Neuronal stem cell (in vitro differentiated cells): ENCODE measurements around the gene MYL5.
A peak's percentile ranks its signal among the peaks of the same experiment; 100 is the strongest.

Experiments used
- DNase-seq: peaks from one replicate; pipeline ENCODE4 v3.0.0-alpha.2; 2013; ENCODE audit warnings: low spot score
- H2AFZ ChIP-seq: one replicate; pipeline ENCODE4 v1.6.1; 2013; ENCODE audit warnings: mild to moderate bottlenecking, low read length, inconsistent platforms
- H2AK5ac ChIP-seq: 2 replicates; pipeline ENCODE4 v1.6.1; 2013; ENCODE audit warnings: low read depth, mild to moderate bottlenecking, inconsistent platforms, low read length, moderate library complexity, mixed read lengths
- H2BK120ac ChIP-seq: 2 replicates; pipeline ENCODE4 v1.6.1; 2013; ENCODE audit warnings: low read depth, mild to moderate bottlenecking, inconsistent platforms, low read length, moderate library complexity, mixed read lengths
- H2BK12ac ChIP-seq: one replicate; pipeline ENCODE4 v1.6.1; 2013; ENCODE audit warnings: low read length, inconsistent platforms
- H2BK15ac ChIP-seq: 2 replicates; pipeline ENCODE4 v1.6.1; 2013; ENCODE audit warnings: mild to moderate bottlenecking, low read length, inconsistent platforms, mixed read lengths
- H2BK5ac ChIP-seq: one replicate; pipeline ENCODE4 v1.6.1; 2013; ENCODE audit warnings: inconsistent platforms, mild to moderate bottlenecking, low read length, moderate library complexity
- H3K14ac ChIP-seq: one replicate; pipeline ENCODE4 v1.6.1; 2013; ENCODE audit warnings: low read length, inconsistent platforms
- H3K18ac ChIP-seq: 2 replicates; pipeline ENCODE4 v1.6.1; 2013; ENCODE audit warnings: low read length, inconsistent platforms
- H3K23ac ChIP-seq: 2 replicates; pipeline ENCODE4 v1.6.1; 2013; ENCODE audit warnings: low read depth, mild to moderate bottlenecking, mixed read lengths, low read length, inconsistent platforms; ENCODE audit not compliant: poor library complexity
- H3K27ac ChIP-seq: replicated peaks from 3 replicates; pipeline ENCODE4 v1.5.1; 2013; ENCODE audit warnings: low read length, inconsistent platforms
- H3K27me3 ChIP-seq, 3 experiments: 2 replicates each; pipeline ENCODE4 v1.6.1; 2013; ENCODE audit warnings: low read length in 3 of 3, mild to moderate bottlenecking in 2 of 3, inconsistent platforms in 1 of 3, low read depth in 1 of 3, mixed read lengths in 1 of 3, moderate library complexity in 1 of 3; ENCODE audit not compliant: control insufficient read depth in 3 of 3, insufficient read depth in 3 of 3
- H3K36me3 ChIP-seq, 2 donors: replicated peaks in 1 of 2; 2 replicates each; pipeline ENCODE4 v1.6.1; 2013; ENCODE audit warnings: low read length in 2 of 2; ENCODE audit not compliant: control insufficient read depth in 2 of 2, insufficient read depth in 2 of 2
- H3K4ac ChIP-seq: 2 replicates; pipeline ENCODE4 v1.6.1; 2013; ENCODE audit warnings: inconsistent platforms, mild to moderate bottlenecking, low read length, moderate library complexity
- H3K4me1 ChIP-seq, 2 donors: 1 replicate in 1 of 2; 2 replicates in 1 of 2; pipeline ENCODE4 v1.6.1; 2013; ENCODE audit warnings: low read length in 2 of 2, low read depth in 1 of 2; ENCODE audit not compliant: control insufficient read depth in 2 of 2, insufficient read depth in 1 of 2
- H3K4me2 ChIP-seq: one replicate; pipeline ENCODE4 v1.6.1; 2013; ENCODE audit warnings: mild to moderate bottlenecking, low read length, inconsistent platforms; ENCODE audit not compliant: insufficient read depth, poor library complexity, severe bottlenecking
- H3K4me3 ChIP-seq, 2 donors: 2 replicates each; pipeline ENCODE4 v1.5.1; 2013; ENCODE audit warnings: low read length in 2 of 2, mild to moderate bottlenecking in 2 of 2, inconsistent platforms in 1 of 2, moderate library complexity in 1 of 2
- H3K79me1 ChIP-seq: one replicate; pipeline ENCODE4 v1.6.1; 2013; ENCODE audit warnings: low read depth, mild to moderate bottlenecking, inconsistent platforms, low read length, moderate library complexity
- H3K9ac ChIP-seq: one replicate; pipeline ENCODE4 v1.6.1; 2013; ENCODE audit warnings: mild to moderate bottlenecking, low read depth, low read length, inconsistent platforms; ENCODE audit not compliant: poor library complexity
- H3K9me3 ChIP-seq, 2 donors: replicated peaks in 1 of 2; 2 replicates each; pipeline versions ENCODE3 to v1.6.1; 2013; ENCODE audit warnings: low read length in 2 of 2, mild to moderate bottlenecking in 2 of 2, inconsistent platforms in 1 of 2, low read depth in 1 of 2, mixed read lengths in 1 of 2, moderate library complexity in 1 of 2; ENCODE audit not compliant: control insufficient read depth in 2 of 2, insufficient read depth in 1 of 2
- H4K8ac ChIP-seq: one replicate; pipeline ENCODE4 v1.6.1; 2013; ENCODE audit warnings: low read depth, mild to moderate bottlenecking, inconsistent platforms, low read length, moderate library complexity
- H4K91ac ChIP-seq: one replicate; pipeline ENCODE4 v1.6.1; 2013; ENCODE audit warnings: low read length, low read depth, mild to moderate bottlenecking, inconsistent platforms; ENCODE audit not compliant: poor library complexity
- WGBS, 2 donors: extraction: QIAGEN DNeasy Blood & Tissue Kit; methylation state at CpG; one replicate each; pipeline ENCODE4 v1.1.7; 2013; ENCODE audit warnings: missing lambda C conversion rate in 2 of 2, mixed read lengths in 1 of 2; ENCODE audit not compliant: insufficient read length in 2 of 2, insufficient replicate concordance in 1 of 2; ENCODE audit errors: extremely low coverage in 2 of 2; 5-methylcytosine and 5-hydroxymethylcytosine counted together

Gene MYL5

DNA sequence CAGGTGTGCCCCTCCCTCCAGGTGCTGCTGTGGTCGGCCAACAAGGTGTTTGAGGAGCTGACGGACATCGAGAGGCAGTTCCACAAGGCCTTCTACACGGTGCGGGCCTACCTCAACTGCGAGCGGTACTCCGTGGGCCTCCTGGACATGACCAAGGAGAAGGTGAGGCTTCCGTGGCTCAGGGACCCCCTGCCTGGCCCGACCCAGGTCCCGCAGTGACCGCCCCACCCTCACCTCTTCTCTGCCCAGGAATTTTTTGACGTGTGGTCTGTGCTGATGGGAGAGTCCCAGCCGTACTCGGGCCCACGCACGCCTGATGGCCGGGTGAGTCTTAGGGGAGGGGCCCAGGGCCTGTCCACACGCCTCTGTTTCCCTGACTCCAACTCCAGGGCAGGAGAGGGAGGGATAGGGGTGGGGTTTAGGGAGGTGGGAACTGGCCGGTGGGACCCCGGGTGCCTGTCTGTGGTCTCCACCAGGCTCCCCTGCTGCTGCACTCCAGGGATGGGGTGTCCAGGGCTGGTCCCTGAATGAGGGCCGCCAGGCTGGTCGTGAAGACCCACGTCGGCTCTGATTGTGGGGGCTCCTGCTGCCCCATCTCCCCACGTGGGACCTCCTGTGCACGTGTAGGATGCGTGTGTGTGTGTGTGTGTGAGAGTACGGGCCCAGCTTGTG lies 20.4 kb upstream of the MYL5 start:
- no peak overlapping the region for H2BK12ac ChIP-seq
- H3K4me3 ChIP-seq, result peak overlapping the region in 1 of 2 donors; percentile 63
- peak overlapping the region; percentile 55 for H2BK15ac ChIP-seq
- peaks cover 2% of the 10 kb centered on the region for H3K79me1 ChIP-seq
- H4K91ac ChIP-seq, result peak overlapping the region; percentile 97
- H3K4me2 ChIP-seq, result no peak overlapping the region
- no peaks in the 10 kb centered on the region for H3K36me3 ChIP-seq
- H4K8ac ChIP-seq, result peak overlapping the region; percentile 17
- no peaks in the 10 kb centered on the region for H3K9me3 ChIP-seq
- H2BK5ac ChIP-seq, result peak overlapping the region; percentile 53
- H3K27me3 ChIP-seq, result peaks cover 0 to 31% (median 2%) of the 10 kb centered on the region in 3 experiments
- no peak overlapping the region for H3K4ac ChIP-seq
- no peak overlapping the region for H3K27ac ChIP-seq
- peak overlapping the region; percentile 44 for H3K18ac ChIP-seq
- peak overlapping the region; percentile 89 for H3K14ac ChIP-seq
- peak overlapping the region; percentile 43 for H3K23ac ChIP-seq
- H2AFZ ChIP-seq, result no peak overlapping the region
- DNase-seq, result no peak
- no CpG with 5 or more reads among the region's 29 CpGs for WGBS, 2 donors
- no peak overlapping the region for H2BK120ac ChIP-seq
- peak overlapping the region; percentile 75 for H2AK5ac ChIP-seq
- H3K9ac ChIP-seq, result peak overlapping the region; percentile 70
- no peaks in the 10 kb centered on the region for H3K4me1 ChIP-seq

DNA sequence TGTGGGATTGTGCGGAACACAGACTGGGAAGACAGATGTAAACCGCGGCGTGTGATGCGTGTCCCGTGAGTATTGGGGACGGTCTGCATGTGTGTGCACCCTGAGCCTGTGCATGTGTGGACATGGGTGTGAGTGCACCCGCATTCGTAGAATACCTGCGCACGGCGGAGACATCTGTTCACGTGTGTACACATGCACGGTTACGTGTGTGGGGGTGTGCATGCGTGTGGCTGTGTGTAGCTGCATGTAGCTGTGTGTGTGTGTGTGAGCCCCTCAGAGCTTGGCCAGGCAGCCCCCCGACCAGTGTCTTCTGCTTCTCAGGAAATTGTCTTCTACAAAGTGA lies 19.9 kb upstream of the MYL5 start:
- H3K4me3 ChIP-seq, result peak overlapping the region in 1 of 2 donors; percentile 63
- no peak overlapping the region for H3K4me2 ChIP-seq
- H3K9ac ChIP-seq, result peak overlapping the region; percentile 70
- H3K23ac ChIP-seq, result no peak overlapping the region
- H3K14ac ChIP-seq, result peak overlapping the region; percentile 89
- no peak overlapping the region for H2AFZ ChIP-seq
- no CpG with 5 or more reads among the region's 17 CpGs for WGBS, 2 donors
- H2BK5ac ChIP-seq, result no peak overlapping the region
- H3K4ac ChIP-seq, result no peak overlapping the region
- H4K91ac ChIP-seq, result peak overlapping the region; percentile 97
- peak overlapping the region; percentile 73 for H2BK12ac ChIP-seq
- peaks cover 0 to 3% of the 10 kb centered on the region in 2 donors for H3K36me3 ChIP-seq
- H3K18ac ChIP-seq, result peak overlapping the region; percentile 38
- no peak for DNase-seq
- H3K9me3 ChIP-seq, result peaks cover 0 to 2% of the 10 kb centered on the region in 2 donors
- H3K27me3 ChIP-seq, result peaks cover 0 to 26% (median 2%) of the 10 kb centered on the region in 3 experiments
- peaks cover 2% of the 10 kb centered on the region for H3K79me1 ChIP-seq
- H4K8ac ChIP-seq, result peak overlapping the region; percentile 17
- H3K4me1 ChIP-seq, result no peaks in the 10 kb centered on the region
- peak overlapping the region; percentile 75 for H2AK5ac ChIP-seq
- H2BK15ac ChIP-seq, result no peak overlapping the region
- no peak overlapping the region for H2BK120ac ChIP-seq
- H3K27ac ChIP-seq, result no peak overlapping the region

DNA sequence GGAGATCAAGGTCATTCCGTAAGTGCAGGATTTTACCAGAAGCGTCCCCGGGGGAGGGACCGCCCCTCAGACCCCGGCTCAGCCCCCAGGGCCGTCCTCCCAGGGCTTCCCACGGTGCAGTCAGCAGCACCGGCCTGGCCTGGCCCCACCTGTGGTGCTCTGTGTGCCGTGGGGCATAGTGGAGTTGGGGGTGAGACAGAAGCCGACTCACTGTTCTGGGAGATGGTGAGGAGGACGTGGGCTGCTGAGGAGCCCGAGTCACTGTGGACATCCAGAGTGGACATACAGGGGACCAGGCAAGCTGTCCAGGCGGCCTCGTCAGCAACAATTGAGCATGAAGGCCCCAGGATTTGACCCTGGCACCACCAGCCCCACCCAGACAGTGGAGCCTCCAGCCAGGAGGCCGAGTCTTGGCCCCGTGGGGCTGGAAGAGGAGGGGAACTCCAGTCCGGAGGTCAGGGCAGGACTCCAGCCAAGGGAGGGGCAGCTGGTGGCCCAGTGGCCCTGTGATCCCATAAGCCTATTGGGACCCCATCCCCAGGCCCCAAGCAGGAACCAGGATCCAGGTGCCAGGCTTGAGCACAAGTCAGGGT lies 19.4 kb upstream of the MYL5 start:
- Histone ChIP-seq H3K27ac (no peak overlapping the region), H4K91ac (peak overlapping the region; percentile 97), H2BK5ac (no peak overlapping the region), H3K4me3 (no peak overlapping the region), H2AK5ac (peak overlapping the region; percentile 75), H3K23ac (no peak overlapping the region), H3K9me3 (peaks cover 0 to 7% of the 10 kb centered on the region in 2 donors), H3K79me1 (peaks cover 2% of the 10 kb centered on the region), H3K14ac (peak overlapping the region; percentile 31), H3K36me3 (peaks cover 0 to 8% of the 10 kb centered on the region in 2 donors), H2BK120ac (no peak overlapping the region), H3K4me2 (no peak overlapping the region), H3K9ac (peak overlapping the region; percentile 70), H2AFZ (no peak overlapping the region), H2BK15ac (no peak overlapping the region), H3K18ac (no peak overlapping the region), H4K8ac (no peak overlapping the region), H2BK12ac (peak overlapping the region; percentile 41), H3K4ac (no peak overlapping the region), H3K4me1 (no peaks in the 10 kb centered on the region), H3K27me3 (peaks cover 0 to 21% (median 2%) of the 10 kb centered on the region in 3 experiments)
- no peak for DNase-seq
- no CpG with 5 or more reads among the region's 17 CpGs for WGBS, 2 donors

DNA sequence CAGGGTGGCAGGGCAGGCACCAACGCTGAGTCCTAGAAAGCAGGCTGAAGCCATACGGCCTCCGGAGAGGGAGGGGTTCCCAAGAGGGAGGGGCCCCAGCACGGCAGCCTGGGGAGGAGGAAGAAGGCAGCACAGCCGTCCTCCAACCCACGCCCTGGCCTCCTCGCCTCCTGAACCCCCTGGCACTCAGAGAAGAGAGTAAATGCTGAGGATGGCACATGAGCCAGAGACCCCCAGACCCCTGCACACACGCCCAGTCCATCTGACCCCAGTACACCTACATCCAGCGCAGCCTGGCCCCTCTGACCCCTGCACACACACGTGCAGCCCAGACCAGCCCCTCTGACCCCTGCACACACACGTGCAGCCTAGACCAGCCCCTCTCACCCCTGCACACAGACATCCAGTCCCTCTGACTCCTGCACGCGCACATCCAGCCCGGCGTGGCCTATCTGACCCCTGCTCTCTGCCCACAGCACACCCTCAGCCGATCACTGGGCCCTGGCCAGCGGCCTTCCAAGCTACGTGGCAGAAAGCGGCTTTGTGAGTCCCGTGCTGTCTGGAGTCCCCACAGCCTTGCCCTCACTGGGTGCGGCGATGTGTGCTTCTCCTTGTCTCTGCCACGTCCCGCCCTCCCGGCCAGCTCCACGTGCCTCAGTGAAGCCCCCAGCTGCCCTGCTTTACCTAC lies 18.7 kb upstream of the MYL5 start:
- Histone ChIP-seq H3K4me1 (no peaks in the 10 kb centered on the region), H3K4ac (no peak overlapping the region), H3K23ac (no peak overlapping the region), H2BK15ac (peak overlapping the region; percentile 17), H3K9ac (peak overlapping the region; percentile 77), H3K27me3 (peaks cover 0 to 15% (median 2%) of the 10 kb centered on the region in 3 experiments), H3K9me3 (peaks cover 0 to 7% of the 10 kb centered on the region in 2 donors), H3K4me3 (no peak overlapping the region), H4K8ac (no peak overlapping the region), H3K36me3 (peaks cover 0 to 8% of the 10 kb centered on the region in 2 donors), H3K4me2 (no peak overlapping the region), H2AK5ac (peak overlapping the region; percentile 70), H2BK120ac (no peak overlapping the region), H2AFZ (peak overlapping the region; percentile 42), H3K18ac (peak overlapping the region; percentile 48), H3K27ac (no peak overlapping the region), H3K79me1 (peaks cover 2% of the 10 kb centered on the region), H3K14ac (peak overlapping the region; percentile 47), H4K91ac (peak overlapping the region; percentile 85), H2BK12ac (peak overlapping the region; percentile 41), H2BK5ac (peak overlapping the region; percentile 75)
- no peak for DNase-seq
- WGBS, 2 donors, result no CpG with 5 or more reads among the region's 26 CpGs
